ENCODE measurements around the gene KLRK1.
"Not testable (repeated sequence)": the region's sequence is repeated elsewhere in the genome, so short reads cannot be mapped to it uniquely, and the experiment has no call there.

KLRK1 gene

DNA sequence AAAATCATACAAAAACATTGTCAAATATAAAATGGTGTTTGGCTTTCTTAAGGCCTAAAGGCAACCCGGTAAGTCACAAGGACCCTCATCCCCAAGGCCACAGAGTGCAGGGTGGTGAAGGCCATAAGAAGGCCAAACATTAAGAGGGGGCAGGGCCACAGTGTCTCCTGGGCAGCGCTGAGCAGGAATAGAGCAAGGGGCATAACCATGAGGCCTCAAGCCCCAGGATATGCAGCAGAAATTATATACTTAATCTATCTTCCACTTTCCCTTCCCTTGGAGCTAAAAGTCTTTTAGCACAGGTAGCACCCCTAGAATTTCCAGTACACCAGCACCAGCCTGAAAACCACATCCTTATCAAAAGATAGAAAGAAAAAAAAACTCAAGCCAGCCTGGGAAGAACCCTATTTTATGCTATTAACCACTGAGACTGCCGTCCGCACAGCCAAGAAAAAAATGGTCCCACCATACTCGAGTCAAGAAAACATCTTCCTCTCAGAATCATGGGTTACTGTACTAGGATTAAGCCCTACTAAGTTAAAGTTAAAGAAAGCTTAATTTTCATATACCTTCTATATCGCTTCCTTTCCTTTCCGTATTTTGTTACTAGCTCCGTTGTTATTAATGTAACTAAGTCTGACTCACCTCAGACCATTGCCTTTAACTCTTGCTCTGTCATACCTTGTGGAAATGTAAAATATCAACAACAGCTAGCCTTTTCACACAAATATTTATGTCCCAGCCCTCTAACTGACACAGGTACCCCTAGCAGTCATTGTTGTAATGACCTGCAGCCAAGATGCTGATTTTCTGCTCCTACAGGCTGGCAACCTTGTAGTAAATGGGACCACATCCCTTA lies 20.1 kb downstream of the KLRK1 start:
- Histone ChIP-seq H2BK12ac (ENCODE audit: low read length in 2 of 2) (no peak overlapping the region), H2AFZ (ENCODE audit: low read depth, low read length) (no peak overlapping the region), H3K4me2 (ENCODE audit: low read length, poor library complexity, severe bottlenecking) (no peak overlapping the region), H3K4ac (ENCODE audit: low read depth in 1 of 2, low read length in 2 of 2) (no peak overlapping the region), H2BK15ac (ENCODE audit: low read depth, poor library complexity, severe bottlenecking) (no peak overlapping the region), H3K4me3 (ENCODE audit: insufficient read depth in 1 of 2, low read depth in 1 of 2, low read length in 2 of 2) (no peak overlapping the region), H3K79me1 (replicated peaks; ENCODE audit: low read length, poor library complexity, severe bottlenecking) (peaks cover 20% of the 10 kb centered on the region), H4K91ac (ENCODE audit: low read length) (no peak overlapping the region), H2AK5ac (ENCODE audit: low read length, severe bottlenecking) (no peak overlapping the region), H3K18ac (ENCODE audit: low read depth in 1 of 2, low read length in 2 of 2) (no peak overlapping the region), H3K27ac (ENCODE audit: low read length, poor library complexity, severe bottlenecking) (no peak overlapping the region), H3K9me3 (ENCODE audit: control insufficient read depth, low read length) (peaks cover 8% of the 10 kb centered on the region), H3K9ac (ENCODE audit: low read length) (peak overlapping the region; percentile 74), H3K36me3 (ENCODE audit: control insufficient read depth in 1 of 2, insufficient read depth in 2 of 2, low read depth in 1 of 2, low read length in 2 of 2) (peaks cover 0 to 13% of the 10 kb centered on the region in 2 experiments), H3K23ac (ENCODE audit: low read length in 2 of 2) (peak overlapping the region in 1 of 2 experiments; percentile 86), H2BK5ac (ENCODE audit: low read depth, low read length, poor library complexity, severe bottlenecking) (no peak overlapping the region), H3K14ac (ENCODE audit: low read length in 2 of 2) (no peak overlapping the region), H2BK120ac (ENCODE audit: low read depth, low read length) (no peak overlapping the region), H3K4me1 (ENCODE audit: control insufficient read depth, insufficient read depth, low read depth, low read length) (peaks cover 4% of the 10 kb centered on the region), H4K8ac (ENCODE audit: low read length) (no peak overlapping the region), H3K27me3 (ENCODE audit: control insufficient read depth in 1 of 2, insufficient read depth in 1 of 2, low read length in 2 of 2) (no peaks in the 10 kb centered on the region)
- 96% methylated on average over 8 of the region's 8 CpGs for WGBS
- DNase-seq, result no peak

DNA sequence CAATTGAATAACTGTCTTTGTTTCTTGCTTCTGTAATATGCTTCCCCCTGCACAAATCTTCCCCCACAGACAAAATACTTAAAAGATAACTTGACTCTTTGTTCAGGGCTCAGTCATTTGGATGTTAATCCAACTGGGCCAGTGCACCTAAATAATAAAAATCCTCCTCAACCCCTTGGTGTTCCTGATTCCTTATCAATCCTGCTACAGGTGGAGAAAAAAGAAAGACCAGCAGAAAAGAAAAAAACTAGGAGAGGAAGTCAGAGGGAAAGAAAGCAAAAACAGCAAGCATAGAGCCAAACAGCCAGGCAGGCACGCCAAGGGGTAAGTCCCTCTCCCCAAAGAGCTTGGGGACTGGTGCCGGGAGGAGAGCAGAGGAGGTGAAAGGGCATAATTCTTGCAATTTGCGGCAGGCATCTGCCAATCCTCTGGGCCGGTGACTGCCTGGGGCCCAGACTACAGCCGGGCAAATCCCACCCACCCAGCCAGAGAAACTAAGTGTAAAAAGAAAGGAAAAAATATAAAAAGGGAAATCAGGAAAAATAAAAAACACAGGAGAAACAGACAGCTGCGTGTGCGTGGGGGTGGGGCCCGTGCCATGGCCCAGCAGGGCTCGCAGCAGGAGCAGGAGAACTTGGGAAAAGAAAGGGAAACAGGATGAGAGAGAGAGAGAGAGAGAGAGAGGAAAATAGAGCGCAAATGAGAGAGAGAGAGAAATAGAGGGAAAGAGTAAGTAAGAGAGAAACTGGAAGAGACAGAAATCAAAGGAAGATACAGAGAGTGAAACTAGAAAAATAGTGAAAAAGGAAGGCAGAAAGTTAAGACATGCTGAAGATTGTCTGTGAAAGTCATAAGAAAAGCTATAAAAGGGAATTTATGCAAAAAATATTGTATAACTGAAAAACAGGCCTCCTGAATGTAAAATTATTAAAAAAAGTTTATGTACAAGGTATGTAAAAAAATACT lies 21.4 kb downstream of the KLRK1 start:
- Histone ChIP-seq H3K9ac (ENCODE audit: low read length) (peak overlapping the region; percentile 74), H3K36me3 (ENCODE audit: control insufficient read depth in 1 of 2, insufficient read depth in 2 of 2, low read depth in 1 of 2, low read length in 2 of 2) (peaks cover 0 to 8% of the 10 kb centered on the region in 2 experiments), H3K79me1 (replicated peaks; ENCODE audit: low read length, poor library complexity, severe bottlenecking) (peaks cover 20% of the 10 kb centered on the region), H3K4me2 (ENCODE audit: low read length, poor library complexity, severe bottlenecking) (no peak overlapping the region), H2BK12ac (ENCODE audit: low read length in 2 of 2) (no peak overlapping the region), H3K9me3 (ENCODE audit: control insufficient read depth, low read length) (peaks cover 8% of the 10 kb centered on the region), H4K91ac (ENCODE audit: low read length) (no peak overlapping the region), H2AK5ac (ENCODE audit: low read length, severe bottlenecking) (no peak overlapping the region), H3K23ac (ENCODE audit: low read length in 2 of 2) (no peak overlapping the region), H3K27ac (ENCODE audit: low read length, poor library complexity, severe bottlenecking) (no peak overlapping the region), H2AFZ (ENCODE audit: low read depth, low read length) (no peak overlapping the region), H3K4me3 (ENCODE audit: insufficient read depth in 1 of 2, low read depth in 1 of 2, low read length in 2 of 2) (no peak overlapping the region), H3K4ac (ENCODE audit: low read depth in 1 of 2, low read length in 2 of 2) (no peak overlapping the region), H3K14ac (ENCODE audit: low read length in 2 of 2) (no peak overlapping the region), H3K4me1 (ENCODE audit: control insufficient read depth, insufficient read depth, low read depth, low read length) (peaks cover 7% of the 10 kb centered on the region), H2BK15ac (ENCODE audit: low read depth, poor library complexity, severe bottlenecking) (no peak overlapping the region), H2BK5ac (ENCODE audit: low read depth, low read length, poor library complexity, severe bottlenecking) (no peak overlapping the region), H3K27me3 (ENCODE audit: control insufficient read depth in 1 of 2, insufficient read depth in 1 of 2, low read length in 2 of 2) (no peaks in the 10 kb centered on the region), H3K18ac (ENCODE audit: low read depth in 1 of 2, low read length in 2 of 2) (no peak overlapping the region), H4K8ac (ENCODE audit: low read length) (no peak overlapping the region), H2BK120ac (ENCODE audit: low read depth, low read length) (no peak overlapping the region)
- 98% methylated on average over 9 of the region's 10 CpGs for WGBS
- no peak for DNase-seq

- H3K4ac ChIP-seq (ENCODE audit: low read depth in 1 of 2, low read length in 2 of 2); H4K91ac ChIP-seq (ENCODE audit: low read length); H2BK5ac ChIP-seq (ENCODE audit: low read depth, low read length, poor library complexity, severe bottlenecking); H2BK120ac ChIP-seq (ENCODE audit: low read depth, low read length); H3K14ac ChIP-seq (ENCODE audit: low read length in 2 of 2); H3K9me3 ChIP-seq (ENCODE audit: control insufficient read depth, low read length); H3K9ac ChIP-seq (ENCODE audit: low read length); H3K27ac ChIP-seq (ENCODE audit: low read length, poor library complexity, severe bottlenecking); H3K4me3 ChIP-seq (ENCODE audit: insufficient read depth in 1 of 2, low read depth in 1 of 2, low read length in 2 of 2); H2BK12ac ChIP-seq (ENCODE audit: low read length in 2 of 2); DNase-seq; H4K8ac ChIP-seq (ENCODE audit: low read length); H3K4me1 ChIP-seq (ENCODE audit: control insufficient read depth, insufficient read depth, low read depth, low read length); H3K4me2 ChIP-seq (ENCODE audit: low read length, poor library complexity, severe bottlenecking); H3K18ac ChIP-seq (ENCODE audit: low read depth in 1 of 2, low read length in 2 of 2); H3K23ac ChIP-seq (ENCODE audit: low read length in 2 of 2); H3K27me3 ChIP-seq (ENCODE audit: control insufficient read depth in 1 of 2, insufficient read depth in 1 of 2, low read length in 2 of 2); H2BK15ac ChIP-seq (ENCODE audit: low read depth, poor library complexity, severe bottlenecking); H2AFZ ChIP-seq (ENCODE audit: low read depth, low read length); H3K36me3 ChIP-seq (ENCODE audit: control insufficient read depth in 1 of 2, insufficient read depth in 2 of 2, low read depth in 1 of 2, low read length in 2 of 2); H2AK5ac ChIP-seq (ENCODE audit: low read length, severe bottlenecking): not testable (repeated sequence)
- WGBS, result 84% methylated on average over 4 of the region's 4 CpGs
- H3K79me1 ChIP-seq (replicated peaks; ENCODE audit: low read length, poor library complexity, severe bottlenecking), result peaks cover 20% of the 10 kb centered on the region
Measured at GRCh38 chr12:10367714-10368113, 22.1 kb downstream of the KLRK1 start.

DNA sequence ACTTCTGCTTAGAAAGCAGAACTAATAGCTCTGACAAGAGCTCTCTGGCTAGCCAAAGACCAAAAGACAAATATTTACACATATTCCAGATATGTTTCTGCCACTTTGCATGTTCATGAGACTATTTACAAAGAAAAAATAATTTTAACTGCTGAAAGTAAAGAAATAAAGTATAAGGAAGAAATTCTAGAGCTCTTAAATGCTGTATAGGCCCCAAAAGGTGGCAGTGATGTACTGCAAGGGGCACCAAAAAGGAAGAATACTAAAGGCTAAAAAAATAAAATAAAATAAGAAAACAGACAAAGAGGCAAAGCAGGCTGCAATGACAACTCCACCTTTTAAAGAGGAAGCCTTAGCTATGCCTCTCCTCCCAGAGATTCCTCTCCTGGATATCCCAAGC lies 23.0 kb downstream of the KLRK1 start:
- H3K4me2 ChIP-seq (ENCODE audit: low read length, poor library complexity, severe bottlenecking), result no peak overlapping the region

More for the DNA sequence above, 23.0 kb downstream of the KLRK1 start:
- Histone ChIP-seq H2BK120ac (ENCODE audit: low read depth, low read length) (no peak overlapping the region), H3K79me1 (replicated peaks; ENCODE audit: low read length, poor library complexity, severe bottlenecking) (peaks cover 16% of the 10 kb centered on the region), H2BK12ac (ENCODE audit: low read length in 2 of 2) (no peak overlapping the region), H4K8ac (ENCODE audit: low read length) (no peak overlapping the region), H3K14ac (ENCODE audit: low read length in 2 of 2) (no peak overlapping the region), H2AK5ac (ENCODE audit: low read length, severe bottlenecking) (peak overlapping the region; percentile 33), H4K91ac (ENCODE audit: low read length) (no peak overlapping the region), H2AFZ (ENCODE audit: low read depth, low read length) (no peak overlapping the region), H3K4ac (ENCODE audit: low read depth in 1 of 2, low read length in 2 of 2) (no peak overlapping the region), H3K4me1 (ENCODE audit: control insufficient read depth, insufficient read depth, low read depth, low read length) (peaks cover 7% of the 10 kb centered on the region), H3K9ac (ENCODE audit: low read length) (peak overlapping the region; percentile 95), H2BK15ac (ENCODE audit: low read depth, poor library complexity, severe bottlenecking) (no peak overlapping the region), H3K18ac (ENCODE audit: low read depth in 1 of 2, low read length in 2 of 2) (no peak overlapping the region), H3K27ac (ENCODE audit: low read length, poor library complexity, severe bottlenecking) (peak overlapping the region; percentile 64), H3K23ac (ENCODE audit: low read length in 2 of 2) (no peak overlapping the region), H3K27me3 (ENCODE audit: control insufficient read depth in 1 of 2, insufficient read depth in 1 of 2, low read length in 2 of 2) (no peaks in the 10 kb centered on the region), H2BK5ac (ENCODE audit: low read depth, low read length, poor library complexity, severe bottlenecking) (no peak overlapping the region), H3K36me3 (ENCODE audit: control insufficient read depth in 1 of 2, insufficient read depth in 2 of 2, low read depth in 1 of 2, low read length in 2 of 2) (peaks cover 0 to 4% of the 10 kb centered on the region in 2 experiments), H3K9me3 (ENCODE audit: control insufficient read depth, low read length) (peaks cover 8% of the 10 kb centered on the region), H3K4me3 (ENCODE audit: insufficient read depth in 1 of 2, low read depth in 1 of 2, low read length in 2 of 2) (no peak overlapping the region)
- DNase-seq, result peak; percentile 40

Measured in mesenchymal stem cell (in vitro differentiated cells and primary cell).